A673 (cell line): ENCODE data around the gene GDF11. TPM values are rescaled to one million over a fixed set of nuclear protein-coding genes. Genes with fewer than 3 reads are reported as not detected.

Experiments
- BruUV-seq: library from RNA; stranded (reverse); fragments of 400-500 nt; replicated peaks from 2 replicates; lab custom pipeline; 2021; lab: Mats Ljungman, UMichigan
- CTCF ChIA-PET: fragments of 300-600 bp; sonication (Branson Sonifier 250); formaldehyde crosslinking; loops from one replicate; lab custom pipeline; 2022; ENCODE audit warnings: antibody characterized with exemption; lab: Charles Lee
- POLR2A ChIA-PET: fragments of 300-600 bp; sonication (Branson Sonifier 250); formaldehyde crosslinking; loops from one replicate; lab custom pipeline; 2022; ENCODE audit warnings: antibody characterized with exemption; ENCODE audit not compliant: low non-redundant PET; lab: Charles Lee
- DNase-seq: peaks from one replicate; pipeline ENCODE4 v3.0.0-alpha.2; 2015; ENCODE audit warnings: low spot score
- H3K27ac ChIP-seq: fragments of 200-600 bp; sonication (generic); 2 replicates; pipeline ENCODE4 v1.5.1; 2016; ENCODE audit warnings: mixed run types, low read depth, mild to moderate bottlenecking, mixed read lengths, antibody characterized with exemption, low read length; ENCODE audit not compliant: poor library complexity, severe bottlenecking
- H3K27me3 ChIP-seq: fragments of 200-600 bp; sonication (generic); replicated peaks from 2 replicates; pipeline ENCODE4 v1.6.1; 2017; ENCODE audit warnings: mixed run types, low read depth, mild to moderate bottlenecking, mixed read lengths, antibody characterized with exemption, low read length; ENCODE audit not compliant: insufficient read depth, poor library complexity
- H3K36me3 ChIP-seq: fragments of 200-600 bp; sonication (generic); 2 replicates; pipeline ENCODE4 v1.6.1; 2016; ENCODE audit warnings: mixed run types, mild to moderate bottlenecking, mixed read lengths, antibody characterized with exemption, low read length; ENCODE audit not compliant: insufficient read depth, poor library complexity, severe bottlenecking
- H3K4me1 ChIP-seq: fragments of 200-600 bp; sonication (generic); 2 replicates; pipeline ENCODE4 v1.6.1; 2017; ENCODE audit warnings: mixed run types, mild to moderate bottlenecking, mixed read lengths, antibody characterized with exemption, low read length; ENCODE audit not compliant: insufficient read depth, poor library complexity, severe bottlenecking
- H3K4me3 ChIP-seq: fragments of 200-600 bp; sonication (generic); 2 replicates; pipeline ENCODE4 v1.5.1; 2016; ENCODE audit warnings: low read depth, mixed run types, mild to moderate bottlenecking, mixed read lengths, low read length; ENCODE audit not compliant: poor library complexity, severe bottlenecking
- H3K9me3 ChIP-seq: fragments of 200-600 bp; sonication (generic); 2 replicates; pipeline ENCODE4 v1.6.1; 2016; ENCODE audit warnings: mixed run types, low read depth, mild to moderate bottlenecking, mixed read lengths, antibody characterized with exemption, low read length; ENCODE audit not compliant: poor library complexity, severe bottlenecking
- EZH2 ChIP-seq: fragments of 200-600 bp; sonication (generic); IDR thresholded peaks from 2 replicates; pipeline ENCODE4 v1.6.1; 2017; ENCODE audit warnings: borderline replicate concordance, low read depth, mild to moderate bottlenecking, mixed read lengths, antibody characterized with exemption, low read length; ENCODE audit not compliant: poor library complexity, severe bottlenecking
- intact Hi-C: fragments of 100-400 bp; cut with micrococcal nuclease; formaldehyde crosslinking; loops from one replicate; pipeline ENCODE4 v1.10.0; 2022; ENCODE audit not compliant: unreplicated experiment
- total RNA-seq: library from RNA; stranded (reverse); gene quantifications from 2 replicates; pipeline ENCODE4 v1.2.3, GENCODE V29; 2021
- TF ChIP-seq, protein P1 (sequence below): fragments of 300-800, 200-600 bp; sonication (generic); conservative IDR thresholded peaks from 2 replicates; pipeline ENCODE4 v1.5.1; 2017; ENCODE audit warnings: low read depth, mild to moderate bottlenecking, antibody characterized with exemption, low read length, moderate library complexity, mixed read lengths

The GDF11 gene
- total RNA-seq, 1 experiment from 2014 or later = 38.4 TPM

- DNase-seq = peak; percentile 79
- intact Hi-C loops = loop anchor here (5.0 kb wide), 1 partner anchor 67 kb away; no protein-coding TSS in a partner anchor
Measured at GRCh38 chr12:55724226-55724939, 18.5 kb upstream of the GDF11 start.

DNA sequence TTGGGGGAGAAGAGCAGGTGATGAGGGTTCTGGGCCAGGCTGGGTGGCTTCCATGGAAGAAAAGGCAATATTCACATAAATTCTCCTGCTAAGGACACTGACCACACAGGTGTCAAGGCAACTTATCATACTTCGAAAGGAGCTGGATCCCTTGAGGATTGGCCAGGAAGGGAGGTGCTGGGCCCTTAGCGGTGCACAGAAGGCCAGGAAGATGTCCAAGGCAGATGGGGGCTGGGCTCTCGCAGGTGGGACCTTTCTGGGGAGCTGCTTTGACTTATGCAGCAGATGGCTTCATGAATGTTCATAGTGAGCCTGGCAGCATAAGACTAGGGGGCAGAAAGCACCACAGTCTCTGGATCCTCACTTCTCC lies 18.0 kb upstream of the GDF11 start:
- BruUV-seq = no TSS peak
- H3K27ac ChIP-seq = no peak overlapping the region
- TF ChIP-seq, protein P1, sequence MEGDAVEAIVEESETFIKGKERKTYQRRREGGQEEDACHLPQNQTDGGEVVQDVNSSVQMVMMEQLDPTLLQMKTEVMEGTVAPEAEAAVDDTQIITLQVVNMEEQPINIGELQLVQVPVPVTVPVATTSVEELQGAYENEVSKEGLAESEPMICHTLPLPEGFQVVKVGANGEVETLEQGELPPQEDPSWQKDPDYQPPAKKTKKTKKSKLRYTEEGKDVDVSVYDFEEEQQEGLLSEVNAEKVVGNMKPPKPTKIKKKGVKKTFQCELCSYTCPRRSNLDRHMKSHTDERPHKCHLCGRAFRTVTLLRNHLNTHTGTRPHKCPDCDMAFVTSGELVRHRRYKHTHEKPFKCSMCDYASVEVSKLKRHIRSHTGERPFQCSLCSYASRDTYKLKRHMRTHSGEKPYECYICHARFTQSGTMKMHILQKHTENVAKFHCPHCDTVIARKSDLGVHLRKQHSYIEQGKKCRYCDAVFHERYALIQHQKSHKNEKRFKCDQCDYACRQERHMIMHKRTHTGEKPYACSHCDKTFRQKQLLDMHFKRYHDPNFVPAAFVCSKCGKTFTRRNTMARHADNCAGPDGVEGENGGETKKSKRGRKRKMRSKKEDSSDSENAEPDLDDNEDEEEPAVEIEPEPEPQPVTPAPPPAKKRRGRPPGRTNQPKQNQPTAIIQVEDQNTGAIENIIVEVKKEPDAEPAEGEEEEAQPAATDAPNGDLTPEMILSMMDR = no peak
- no peak for TF ChIP-seq EZH2
- intact Hi-C loops = loop anchor here (5.0 kb wide), 1 partner anchor 68 kb away; no protein-coding TSS in a partner anchor
- H3K27me3 ChIP-seq = no peaks in the 10 kb centered on the region
- ChIA-PET CTCF (interaction anchor here (0.9 kb wide), 1 partner anchor 12 kb away, joined by 6 read pairs; no protein-coding TSS in a partner anchor), POLR2A (no interaction called here)
- peaks cover 37% of the 10 kb centered on the region for H3K36me3 ChIP-seq
- DNase-seq = no peak
- H3K4me1 ChIP-seq = peaks cover 13% of the 10 kb centered on the region
- no peak overlapping the region for H3K4me3 ChIP-seq
- no peaks in the 10 kb centered on the region for H3K9me3 ChIP-seq

More at GRCh38 chr12:55724226-55724939, 18.5 kb upstream of the GDF11 start:
- H3K9me3 ChIP-seq = no peaks in the 10 kb centered on the region
- peaks cover 14% of the 10 kb centered on the region for H3K4me1 ChIP-seq
- peaks cover 37% of the 10 kb centered on the region for H3K36me3 ChIP-seq
- H3K4me3 ChIP-seq = no peak overlapping the region
- CTCF ChIA-PET = interaction anchor here (0.9 kb wide), 1 partner anchor 13 kb away, joined by 6 read pairs; no protein-coding TSS in a partner anchor
- H3K27me3 ChIP-seq = no peaks in the 10 kb centered on the region
- no TSS peak for BruUV-seq
- H3K27ac ChIP-seq = no peak overlapping the region
- POLR2A ChIA-PET = no interaction called here
- TF ChIP-seq EZH2 = no peak
- TF ChIP-seq, protein P1 = peak; percentile 75

GRCh38 chr12:55725556-55725955 lies 17.4 kb upstream of the GDF11 start:
- Histone ChIP-seq H3K27me3 (no peaks in the 10 kb centered on the region), H3K36me3 (peaks cover 37% of the 10 kb centered on the region), H3K4me1 (peaks cover 16% of the 10 kb centered on the region), H3K4me3 (no peak overlapping the region), H3K9me3 (no peaks in the 10 kb centered on the region), H3K27ac (no peak overlapping the region)
- POLR2A ChIA-PET = no interaction called here
- CTCF ChIA-PET = no interaction called here
- no TSS peak for BruUV-seq
- no peak for DNase-seq
- TF ChIP-seq, protein P1 = no peak
- no peak for TF ChIP-seq EZH2
- intact Hi-C loops = no loop called here
